Spleen (tissue), 11 donors: ENCODE data around the gene ADAMTS1. TPM values are rescaled to one million over a fixed set of nuclear protein-coding genes. Genes with fewer than 3 reads are reported as not detected.
A peak's percentile ranks its signal among the peaks of the same experiment; 100 is the strongest.

Source experiments
- DNase-seq: peaks from one replicate; pipeline ENCODE4 v3.0.0-alpha.2; 2020
- H3K27ac ChIP-seq, 8 donors: fragments of 200-600 bp; sonication (generic) in 7 of 8; 1 replicate in 4 of 8; 2 replicates in 4 of 8; pipeline versions ENCODE4 v1.5.0 to v1.8.0; 2016 to 2021; ENCODE audit warnings: inconsistent platforms in 4 of 8, mild to moderate bottlenecking in 4 of 8, moderate library complexity in 1 of 8
- H3K27me3 ChIP-seq, 7 donors: fragments of 200-600 bp; sonication (generic) in 6 of 7; replicated peaks in 1 of 7; 1 replicate in 4 of 7; 2 replicates in 3 of 7; pipeline versions ENCODE4 v1.5.0 to v1.8.0; 2016 to 2021; ENCODE audit warnings: inconsistent platforms in 3 of 7, mild to moderate bottlenecking in 1 of 7
- H3K36me3 ChIP-seq, 6 donors: fragments of 200-600 bp; sonication (generic) in 5 of 6; 1 replicate in 4 of 6; 2 replicates in 2 of 6; pipeline versions ENCODE4 v1.5.0 to v1.8.0; 2016 to 2021; ENCODE audit warnings: inconsistent platforms in 2 of 6
- H3K4me1 ChIP-seq, 6 donors: fragments of 200-600 bp; sonication (generic) in 5 of 6; 1 replicate in 3 of 6; 2 replicates in 3 of 6; pipeline versions ENCODE4 v1.5.0 to v1.8.0; 2016 to 2021; ENCODE audit warnings: inconsistent platforms in 3 of 6
- H3K4me3 ChIP-seq, 8 donors: fragments of 200-600 bp; sonication (generic) in 7 of 8; 1 replicate in 4 of 8; 2 replicates in 4 of 8; pipeline versions ENCODE4 v1.5.0 to v1.8.0; 2016 to 2021; ENCODE audit warnings: inconsistent platforms in 4 of 8, mild to moderate bottlenecking in 4 of 8, moderate library complexity in 2 of 8
- H3K9me3 ChIP-seq, 8 donors: fragments of 200-600 bp; sonication (generic) in 7 of 8; 1 replicate in 4 of 8; 2 replicates in 4 of 8; pipeline versions ENCODE4 v1.5.0 to v1.8.0; 2016 to 2021; ENCODE audit warnings: inconsistent platforms in 4 of 8
- CTCF ChIP-seq, 11 experiments: fragments of 200-600 bp in 7 of 11; fragments of 450-650 bp in 4 of 11; sonication (generic) in 4 of 11; IDR thresholded peaks in 8 of 11; conservative IDR thresholded peaks in 3 of 11; 1 replicate in 7 of 11; 2 replicates in 4 of 11; pipeline versions ENCODE4 v1.4.0 to v1.8.0; 2016 to 2021; ENCODE audit warnings: antibody characterized with exemption in 11 of 11, inconsistent platforms in 4 of 11, mild to moderate bottlenecking in 1 of 11
- POLR2A ChIP-seq, 3 donors: fragments of 450-650 bp; IDR thresholded peaks; one replicate each; pipeline ENCODE4 v1.5.1; 2017; ENCODE audit warnings: antibody characterized with exemption in 3 of 3, mild to moderate bottlenecking in 1 of 3
- POLR2AphosphoS5 ChIP-seq, 3 donors: sonication (generic); formaldehyde crosslinking; IDR thresholded peaks; one replicate each; pipeline ENCODE4 v1.5.1; 2017; ENCODE audit warnings: antibody characterized with exemption in 3 of 3
- WGBS, 5 donors: extraction: QIAGEN DNeasy Blood & Tissue Kit in 3 of 5; methylation state at CpG; one replicate each; pipeline versions ENCODE4 v1.1.5 to v1.1.7; 2013 to 2018; 5-methylcytosine and 5-hydroxymethylcytosine counted together
- intact Hi-C: fragments of 100-400 bp; cut with DNase I; formaldehyde crosslinking; loops from one replicate; pipeline ENCODE4 v1.15.0; 2023; ENCODE audit warnings: low total_unique reads
- polyA plus RNA-seq, 3 donors: library from polyadenylated mRNA; stranded (reverse); fragments of 200-250 nt; gene quantifications; one replicate each; pipeline ENCODE4 v1.2.1, GENCODE V29; 2013
- total RNA-seq, 7 donors: library from RNA; depleted of rRNA in 3 of 7; stranded (reverse); fragments of >200 nt in 3 of 7; fragmentation: NEBNext Ultra II Directional in 4 of 7; extraction: Animal tissue kit (Norgen Biotek cat#: 25700) in 4 of 7; gene quantifications; one replicate each; pipeline versions ENCODE4 v1.1.0 to v1.2.1, GENCODE V29; 2016 to 2021
- donor health status: healthy with polysubstance abuse.
- donor health status: DM: no; HTN: no; CAD: no; lungs with moderate emphysema.
- donor health status: DM: no; HTN: no; CAD: no.
- donor health status: Bipolar disorder and iron deficiency.
- donor health status: healthy.
- donor health status: DM: no; HTN: no; CAD: no.
- donor health status: DM: yes; HTN: yes; CAD: no.

ADAMTS1 gene
- total and polyA plus RNA-seq, 10 donors: 2.3 to 71.6 (median 21.9) TPM

- peaks cover 0 to 45% (median 30%) of the 10 kb centered on the region in 7 donors for H3K27me3 ChIP-seq
- DNase-seq: no peak
- peak overlapping the region in 3 of 8 donors; percentile 57 to 81 (median 78) for H3K4me3 ChIP-seq
- intact Hi-C loops: loop anchor here (10.0 kb wide), 1 partner anchor 1904 kb away; no protein-coding TSS in a partner anchor
- H3K9me3 ChIP-seq: no peaks in the 10 kb centered on the region
- 80 to 91% (median 81%) methylated on average over 7 of the region's 7 CpGs for WGBS, 5 donors
- peaks cover 0 to 66% (median 16%) of the 10 kb centered on the region in 6 donors for H3K36me3 ChIP-seq
- no peak for TF ChIP-seq POLR2A (IDR thresholded peaks at IDR 0.05)
- TF ChIP-seq POLR2AphosphoS5 (IDR thresholded peaks at IDR 0.05): no peak
- TF ChIP-seq CTCF (IDR thresholded peaks at IDR 0.05 in 8 of 11, conservative IDR thresholded peaks at IDR 0.05 in 3 of 11): no peak
- no peak overlapping the region for H3K27ac ChIP-seq
- peaks cover 13 to 82% (median 45%) of the 10 kb centered on the region in 6 donors for H3K4me1 ChIP-seq
Observed at GRCh38 chr21:26840912-26841311, 4.3 kb downstream of the ADAMTS1 start.

GRCh38 chr21:26840201-26840600, 5.0 kb downstream of the ADAMTS1 start:
- no peak for TF ChIP-seq POLR2A (IDR thresholded peaks at IDR 0.05)
- TF ChIP-seq POLR2AphosphoS5 (IDR thresholded peaks at IDR 0.05): peak in 1 of 3 donors; percentile 8
- H3K4me3 ChIP-seq: peak overlapping the region in 1 of 8 donors; percentile 81
- H3K27ac ChIP-seq: peak overlapping the region in 1 of 8 donors; percentile 7
- peaks cover 0 to 38% (median 24%) of the 10 kb centered on the region in 7 donors for H3K27me3 ChIP-seq
- peaks cover 11 to 75% (median 38%) of the 10 kb centered on the region in 6 donors for H3K4me1 ChIP-seq
- H3K36me3 ChIP-seq: peaks cover 0 to 66% (median 16%) of the 10 kb centered on the region in 6 donors
- no peaks in the 10 kb centered on the region for H3K9me3 ChIP-seq
- WGBS, 5 donors: 71 to 78% (median 77%) methylated on average over 10 of the region's 10 CpGs
- intact Hi-C loops: loop anchor here (10.0 kb wide), 1 partner anchor 1905 kb away; no protein-coding TSS in a partner anchor
- DNase-seq: peak; percentile 76

GRCh38 chr21:26837539-26837938, 7.7 kb downstream of the ADAMTS1 start:
- 73 to 83% (median 81%) methylated on average over 3 of the region's 3 CpGs for WGBS, 5 donors
- H3K27me3 ChIP-seq: peaks cover 0 to 11% (median 0%) of the 10 kb centered on the region in 7 donors
- peaks cover 0 to 65% (median 16%) of the 10 kb centered on the region in 6 donors for H3K36me3 ChIP-seq
- TF ChIP-seq CTCF (IDR thresholded peaks at IDR 0.05 in 8 of 11, conservative IDR thresholded peaks at IDR 0.05 in 3 of 11) (no peak), POLR2AphosphoS5 (IDR thresholded peaks at IDR 0.05) (no peak), POLR2A (IDR thresholded peaks at IDR 0.05) (no peak)
- H3K4me3 ChIP-seq: no peak overlapping the region
- DNase-seq: no peak
- no peaks in the 10 kb centered on the region for H3K9me3 ChIP-seq
- peaks cover 0 to 48% (median 15%) of the 10 kb centered on the region in 6 donors for H3K4me1 ChIP-seq
- H3K27ac ChIP-seq: no peak overlapping the region
- intact Hi-C loops: no loop called here

- Histone ChIP-seq H3K36me3 (peaks cover 0 to 55% (median 13%) of the 10 kb centered on the region in 6 donors), H3K9me3 (no peaks in the 10 kb centered on the region), H3K27ac (no peak overlapping the region), H3K27me3 (peaks cover 0 to 1% (median 0%) of the 10 kb centered on the region in 7 donors), H3K4me1 (peaks cover 0 to 38% (median 11%) of the 10 kb centered on the region in 6 donors), H3K4me3 (no peak overlapping the region)
- intact Hi-C loops: no loop called here
- peak in 1 of 3 donors; percentile 28 for TF ChIP-seq POLR2AphosphoS5 (IDR thresholded peaks at IDR 0.05)
- TF ChIP-seq CTCF (IDR thresholded peaks at IDR 0.05 in 8 of 11, conservative IDR thresholded peaks at IDR 0.05 in 3 of 11): no peak
- WGBS, 5 donors: 81 to 93% (median 87%) methylated on average over 3 of the region's 3 CpGs
- no peak for DNase-seq
Observed at GRCh38 chr21:26836528-26836927, 8.7 kb downstream of the ADAMTS1 start.
